Osteoblast (primary cell): ENCODE results near the gene ENPP3. TPM values are rescaled to one million over a fixed set of nuclear protein-coding genes. Genes with fewer than 3 reads are reported as not detected.

ENCODE experiments used
- DNase-seq: peaks from one replicate; pipeline ENCODE4 v3.0.0; 2011; ENCODE audit warnings: low spot score, mixed read lengths; ENCODE audit not compliant: insufficient read length; ENCODE audit errors: missing footprints
- H2AFZ ChIP-seq: 2 replicates; pipeline ENCODE4 v1.6.0; 2011; ENCODE audit warnings: mild to moderate bottlenecking, low read length
- H3K27ac ChIP-seq: 2 replicates; pipeline ENCODE4 v1.5.1; 2011; ENCODE audit warnings: mild to moderate bottlenecking, low read depth, low read length, moderate library complexity
- H3K27me3 ChIP-seq: 2 replicates; pipeline ENCODE4 v1.6.0; 2012; ENCODE audit warnings: mild to moderate bottlenecking, control low read depth, inconsistent platforms, low read length, moderate library complexity; ENCODE audit not compliant: insufficient read depth
- H3K36me3 ChIP-seq: 2 replicates; pipeline ENCODE4 v1.5.1; 2011; ENCODE audit warnings: mild to moderate bottlenecking, low read length, control low read depth, moderate library complexity; ENCODE audit not compliant: insufficient read depth
- H3K4me1 ChIP-seq: 2 replicates; pipeline ENCODE4 v1.5.1; 2011; ENCODE audit warnings: mild to moderate bottlenecking, low read length, control low read depth, moderate library complexity; ENCODE audit not compliant: insufficient read depth
- H3K4me2 ChIP-seq: 2 replicates; pipeline ENCODE4 v1.6.0; 2011; ENCODE audit warnings: mild to moderate bottlenecking, low read length; ENCODE audit not compliant: insufficient read depth
- H3K4me3 ChIP-seq: fragments of 200-600 bp; sonication (generic); 3 replicates; pipeline ENCODE4 v1.5.1; 2012; ENCODE audit warnings: mild to moderate bottlenecking, low read length, inconsistent platforms; ENCODE audit not compliant: insufficient read depth
- H3K79me2 ChIP-seq: 2 replicates; pipeline ENCODE4 v1.6.0; 2012; ENCODE audit warnings: mild to moderate bottlenecking, low read length, control low read depth, inconsistent platforms; ENCODE audit not compliant: insufficient read depth
- H3K9me3 ChIP-seq: 2 replicates; pipeline ENCODE4 v1.5.1; 2011; ENCODE audit warnings: low read depth, low read length, control low read depth
- H4K20me1 ChIP-seq: 2 replicates; pipeline ENCODE4 v1.6.0; 2012; ENCODE audit warnings: mild to moderate bottlenecking, low read length, control low read depth; ENCODE audit not compliant: insufficient read depth
- CTCF ChIP-seq: IDR thresholded peaks from 2 replicates; pipeline ENCODE4 v1.5.1; 2011; ENCODE audit warnings: mild to moderate bottlenecking, low read depth, low read length, moderate library complexity; ENCODE audit errors: extremely low read depth
- total RNA-seq: library from RNA; depleted of rRNA; stranded (reverse); fragments of >200 nt; gene quantifications from 2 replicates; pipeline ENCODE4 v1.2.3, GENCODE V29; 2012

Gene ENPP3
- total RNA-seq, 1 donor, result not detected

- Histone ChIP-seq H3K36me3 (no peaks in the 10 kb centered on the region), H3K79me2 (no peaks in the 10 kb centered on the region), H3K27me3 (no peaks in the 10 kb centered on the region), H3K4me3 (no peak overlapping the region), H3K9me3 (no peaks in the 10 kb centered on the region), H3K4me2 (peak overlapping the region; percentile 44), H3K4me1 (peaks cover 19% of the 10 kb centered on the region), H3K27ac (peak overlapping the region; percentile 80), H2AFZ (peak overlapping the region; percentile 74), H4K20me1 (no peaks in the 10 kb centered on the region)
- TF ChIP-seq CTCF, result no peak
- DNase-seq, result no peak
Observed at GRCh38 chr6:131727868-131728267, 90.8 kb downstream of the ENPP3 start.

DNA sequence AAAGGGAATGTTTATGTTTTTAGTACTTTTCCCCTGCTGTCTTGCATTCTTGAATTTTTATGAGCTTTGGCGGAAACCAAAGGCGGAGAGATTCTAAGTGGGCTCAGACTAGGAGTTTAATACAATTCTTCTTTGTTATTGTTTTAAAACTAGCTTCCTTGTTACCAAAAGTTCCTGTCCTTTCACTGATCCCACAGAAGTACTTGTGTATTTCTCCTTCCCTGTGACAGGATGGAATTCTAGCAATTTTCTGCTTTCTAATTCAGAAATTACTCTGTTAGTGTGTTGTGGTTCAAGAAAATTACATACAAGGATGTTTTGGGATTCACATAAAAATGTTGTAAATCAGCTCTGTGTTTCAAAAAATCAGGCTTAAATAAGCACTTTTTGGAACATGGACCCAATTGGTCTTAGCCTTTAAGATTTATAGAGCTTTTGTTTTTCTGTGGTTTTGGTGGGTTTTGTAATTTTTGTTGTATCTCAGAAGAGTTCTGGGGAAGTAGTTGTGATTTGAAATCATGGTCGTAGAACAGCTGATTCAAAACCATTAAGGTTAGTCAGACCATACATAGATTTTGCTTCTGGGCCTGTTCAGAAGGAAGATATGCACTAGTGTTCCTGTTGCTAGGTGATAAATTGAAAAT lies 91.3 kb downstream of the ENPP3 start:
- Histone ChIP-seq H3K79me2 (no peaks in the 10 kb centered on the region), H4K20me1 (no peaks in the 10 kb centered on the region), H3K4me3 (no peak overlapping the region), H3K4me1 (peaks cover 22% of the 10 kb centered on the region), H3K27ac (peak overlapping the region; percentile 80), H3K36me3 (no peaks in the 10 kb centered on the region), H3K9me3 (no peaks in the 10 kb centered on the region), H3K4me2 (peak overlapping the region; percentile 44), H3K27me3 (no peaks in the 10 kb centered on the region), H2AFZ (peak overlapping the region; percentile 74)
- DNase-seq, result peak; percentile 8
- no peak for TF ChIP-seq CTCF

GRCh38 chr6:131729550-131729949 lies 92.4 kb downstream of the ENPP3 start:
- TF ChIP-seq CTCF, result no peak
- Histone ChIP-seq H2AFZ (peak overlapping the region; percentile 16), H3K27me3 (no peaks in the 10 kb centered on the region), H3K79me2 (no peaks in the 10 kb centered on the region), H3K36me3 (no peaks in the 10 kb centered on the region), H3K4me2 (no peak overlapping the region), H3K27ac (peak overlapping the region; percentile 80), H3K4me3 (no peak overlapping the region), H3K4me1 (peaks cover 28% of the 10 kb centered on the region), H4K20me1 (no peaks in the 10 kb centered on the region), H3K9me3 (no peaks in the 10 kb centered on the region)
- DNase-seq, result no peak

GRCh38 chr6:131730264-131730663 lies 93.2 kb downstream of the ENPP3 start:
- no peak overlapping the region for H2AFZ ChIP-seq
- no peak overlapping the region for H3K27ac ChIP-seq
- no peaks in the 10 kb centered on the region for H3K9me3 ChIP-seq
- H3K4me2 ChIP-seq, result no peak overlapping the region
- no peak for TF ChIP-seq CTCF
- H3K4me1 ChIP-seq, result peaks cover 28% of the 10 kb centered on the region
- no peak for DNase-seq
- no peaks in the 10 kb centered on the region for H3K36me3 ChIP-seq
- H3K79me2 ChIP-seq, result no peaks in the 10 kb centered on the region
- no peaks in the 10 kb centered on the region for H4K20me1 ChIP-seq
- no peaks in the 10 kb centered on the region for H3K27me3 ChIP-seq
- H3K4me3 ChIP-seq, result no peak overlapping the region
